ENCODE results near the gene HDAC3. TPM values are rescaled to one million over a fixed set of nuclear protein-coding genes. Genes with fewer than 3 reads are reported as not detected.

The HDAC3 gene
- polyA plus RNA-seq, 1 experiment, result 97.8 TPM

GRCh38 chr5:141586246-141586645 lies 50.4 kb downstream of the HDAC3 start:
- H3K36me3 ChIP-seq (ENCODE audit: control insufficient read depth, insufficient read depth, low read length), result no peaks in the 10 kb centered on the region; the same call in 1 of the 2 replicates
- TF ChIP-seq CTCF (IDR thresholded peaks at IDR 0.05; ENCODE audit: insufficient read depth, low read depth, low read length), result no peak
- POLR2A ChIA-PET, result no interaction called here
- no peaks in the 10 kb centered on the region for H3K27me3 ChIP-seq (ENCODE audit: control insufficient read depth, insufficient read depth, low read length)
- DNase-seq (ENCODE audit: low read depth), result no peak
- no peak overlapping the region for H3K4me3 ChIP-seq (ENCODE audit: low read depth, low read length)
- CTCF ChIA-PET, result interaction anchor here (0.5 to 1.2 kb wide), 3 partner anchors 18 to 251 kb away, joined by 3 read pairs; partner anchors contain the start of gene DIAPH1

- Histone ChIP-seq H3K27me3 (ENCODE audit: control insufficient read depth, insufficient read depth, low read length) (no peaks in the 10 kb centered on the region), H3K36me3 (ENCODE audit: control insufficient read depth, insufficient read depth, low read length) (no peaks in the 10 kb centered on the region; the same call in 1 of the 2 replicates), H3K4me3 (ENCODE audit: low read depth, low read length) (no peak overlapping the region)
- no peak for DNase-seq (ENCODE audit: low read depth)
- POLR2A ChIA-PET, result no interaction called here
- CTCF ChIA-PET, result interaction anchor here (0.5 to 1.2 kb wide), 3 partner anchors 19 to 250 kb away, joined by 3 read pairs; partner anchors contain the start of gene DIAPH1
- no peak for TF ChIP-seq CTCF (IDR thresholded peaks at IDR 0.05; ENCODE audit: insufficient read depth, low read depth, low read length)
Observed at GRCh38 chr5:141585594-141585993, 51.1 kb downstream of the HDAC3 start.

GRCh38 chr5:141574122-141574510 lies 62.5 kb downstream of the HDAC3 start:
- H3K36me3 ChIP-seq (ENCODE audit: control insufficient read depth, insufficient read depth, low read length), result peaks cover 9% of the 10 kb centered on the region

GRCh38 chr5:141573489-141574121 lies 63.0 kb downstream of the HDAC3 start:
- POLR2A ChIA-PET, result no interaction called here
- no peak for TF ChIP-seq CTCF (IDR thresholded peaks at IDR 0.05; ENCODE audit: insufficient read depth, low read depth, low read length)

More at GRCh38 chr5:141574122-141574510, 62.5 kb downstream of the HDAC3 start:
- ChIA-PET POLR2A (no interaction called here), CTCF (interaction anchor here (0.7 to 1.9 kb wide), 2 partner anchors 18 to 144 kb away, joined by 3 to 4 read pairs; no protein-coding TSS in a partner anchor)
- no peaks in the 10 kb centered on the region for H3K27me3 ChIP-seq (ENCODE audit: control insufficient read depth, insufficient read depth, low read length)
- no peak overlapping the region for H3K4me3 ChIP-seq (ENCODE audit: low read depth, low read length)
- DNase-seq (ENCODE audit: low read depth), result no peak
- TF ChIP-seq CTCF (IDR thresholded peaks at IDR 0.05; ENCODE audit: insufficient read depth, low read depth, low read length), result no peak

More at GRCh38 chr5:141573489-141574121, 63.0 kb downstream of the HDAC3 start:
- peaks cover 9% of the 10 kb centered on the region for H3K36me3 ChIP-seq (ENCODE audit: control insufficient read depth, insufficient read depth, low read length)
- DNase-seq (ENCODE audit: low read depth), result no peak
- no peaks in the 10 kb centered on the region for H3K27me3 ChIP-seq (ENCODE audit: control insufficient read depth, insufficient read depth, low read length)
- H3K4me3 ChIP-seq (ENCODE audit: low read depth, low read length), result no peak overlapping the region
- CTCF ChIA-PET, result interaction anchor here (0.7 to 1.4 kb wide), 2 partner anchors 10 to 144 kb away, joined by 3 to 7 read pairs; no protein-coding TSS in a partner anchor

Small RNA genes within 50 kb of the gene (small RNA-seq; reads per million reads assigned to genes)
- not detected for gene RPS27AP10 (ENCODE audit: insufficient read length, low read depth, low replicate concordance)

Other genes starting within 250 kb of the HDAC3 start
- gene PCDHGB4, start 249.2 kb downstream of the HDAC3 start, polyA plus RNA-seq (2011; rRNA removed), result 11.8 and 12.2 TPM in 2 replicates
- gene PCDHGA8, start 244.2 kb downstream of the HDAC3 start, polyA plus RNA-seq (2011; rRNA removed), result 0.72 and 0.77 TPM in 2 replicates
- gene PCDHGB5, start 238.9 kb downstream of the HDAC3 start, polyA plus RNA-seq (2011; rRNA removed), result 13.5 and 19.4 TPM in 2 replicates
- gene PCDHGA9, start 234.1 kb downstream of the HDAC3 start, polyA plus RNA-seq (2011; rRNA removed), result 0.97 and 1.2 TPM in 2 replicates
- gene PCDHGB6, start 228.8 kb downstream of the HDAC3 start, polyA plus RNA-seq (2011; rRNA removed), result 1.5 and 1.7 TPM in 2 replicates
- 2.7 and 3.9 TPM in 2 replicates for gene PCDHGA10, start 223.9 kb downstream of the HDAC3 start, polyA plus RNA-seq (2011; rRNA removed)
- gene PCDHGB7, start 219.2 kb downstream of the HDAC3 start, polyA plus RNA-seq (2011; rRNA removed), result 7.6 and 9.6 TPM in 2 replicates
- 5.4 and 7.4 TPM in 2 replicates for gene PCDHGA11, start 215.8 kb downstream of the HDAC3 start, polyA plus RNA-seq (2011; rRNA removed)
- 6.1 and 7.9 TPM in 2 replicates for gene PCDHGA12, start 206.3 kb downstream of the HDAC3 start, polyA plus RNA-seq (2011; rRNA removed)
- gene PCDHGC3, start 160.9 kb downstream of the HDAC3 start, polyA plus RNA-seq (2011; rRNA removed), result 36.5 and 56.3 TPM in 2 replicates
- 0.49 TPM in 2 replicates for gene PCDHGC4, start 151.8 kb downstream of the HDAC3 start, polyA plus RNA-seq (2011; rRNA removed)
- gene PCDHGC5, start 147.8 kb downstream of the HDAC3 start, polyA plus RNA-seq (2011; rRNA removed), result 0.99 and 1.6 TPM in 2 replicates
- 23.3 and 36.6 TPM in 2 replicates for gene DIAPH1, start 17.8 kb downstream of the HDAC3 start, polyA plus RNA-seq (2011; rRNA removed)
- 3.7 and 5.0 TPM in 2 replicates for gene RELL2, start 148 bp upstream of the HDAC3 start, polyA plus RNA-seq (2011; rRNA removed)
- 35.8 and 45.8 TPM in 2 replicates for gene FCHSD1, start 14.6 kb upstream of the HDAC3 start, polyA plus RNA-seq (2011; rRNA removed)
- 4.1 and 5.6 TPM in 2 replicates for gene ARAP3, start 45.4 kb upstream of the HDAC3 start, polyA plus RNA-seq (2011; rRNA removed)
- 0.91 and 2.1 TPM in 2 replicates for gene PCDH1, start 241.6 kb upstream of the HDAC3 start, polyA plus RNA-seq (2011; rRNA removed)

Measured in BJ (cell line).